KMS-11 (cell line): ENCODE results near the gene ABCB9.

Experiments
- H2AFZ ChIP-seq: fragments of 200-600 bp; sonication (generic); 2 replicates; pipeline ENCODE4 v1.6.1; 2016; ENCODE audit warnings: antibody characterized with exemption, mixed run types, low read depth
- H3K27ac ChIP-seq: fragments of 200-600 bp; sonication (generic); 2 replicates; pipeline ENCODE4 v1.6.1; 2016; ENCODE audit warnings: mild to moderate bottlenecking, mixed run types
- H3K27me3 ChIP-seq: fragments of 200-600 bp; sonication (generic); 2 replicates; pipeline ENCODE4 v1.6.1; 2017; ENCODE audit warnings: mild to moderate bottlenecking, low read depth, mixed run types, moderate library complexity; ENCODE audit not compliant: insufficient read depth
- H3K36me3 ChIP-seq: fragments of 200-600 bp; sonication (generic); 2 replicates; pipeline ENCODE4 v1.6.1; 2017; ENCODE audit warnings: mild to moderate bottlenecking, mixed run types; ENCODE audit not compliant: insufficient read depth
- H3K4me1 ChIP-seq: fragments of 200-600 bp; sonication (generic); 2 replicates; pipeline ENCODE4 v1.6.1; 2016; ENCODE audit warnings: mild to moderate bottlenecking, low read depth, mixed run types; ENCODE audit not compliant: poor library complexity, severe bottlenecking
- H3K4me2 ChIP-seq: fragments of 200-600 bp; sonication (generic); 2 replicates; pipeline ENCODE4 v1.7.0; 2016; ENCODE audit warnings: mild to moderate bottlenecking, mixed run types
- H3K4me3 ChIP-seq: fragments of 200-600 bp; sonication (generic); IDR thresholded peaks from 2 replicates; pipeline ENCODE4 v1.6.1; 2017; ENCODE audit warnings: low read depth, low read length, mixed read lengths; ENCODE audit not compliant: insufficient read depth
- H3K79me2 ChIP-seq: fragments of 200-600 bp; sonication (generic); 2 replicates; pipeline ENCODE4 v1.6.1; 2016; ENCODE audit warnings: low read depth, mixed run types; ENCODE audit not compliant: insufficient read depth
- H3K9ac ChIP-seq: fragments of 200-600 bp; sonication (generic); 2 replicates; pipeline ENCODE4 v1.6.1; 2016; ENCODE audit warnings: mild to moderate bottlenecking, mixed run types
- H4K20me1 ChIP-seq: fragments of 200-600 bp; sonication (generic); 2 replicates; pipeline ENCODE4 v1.6.1; 2016; ENCODE audit warnings: mild to moderate bottlenecking, mixed run types; ENCODE audit not compliant: insufficient read depth
- TF ChIP-seq, protein P1 (sequence below): fragments of 200-600 bp; sonication (generic); conservative IDR thresholded peaks from 2 replicates; pipeline ENCODE4 v1.6.1; 2017; ENCODE audit warnings: low read depth, mild to moderate bottlenecking, antibody characterized with exemption, low read length, moderate library complexity, mixed read lengths

ABCB9 gene

DNA sequence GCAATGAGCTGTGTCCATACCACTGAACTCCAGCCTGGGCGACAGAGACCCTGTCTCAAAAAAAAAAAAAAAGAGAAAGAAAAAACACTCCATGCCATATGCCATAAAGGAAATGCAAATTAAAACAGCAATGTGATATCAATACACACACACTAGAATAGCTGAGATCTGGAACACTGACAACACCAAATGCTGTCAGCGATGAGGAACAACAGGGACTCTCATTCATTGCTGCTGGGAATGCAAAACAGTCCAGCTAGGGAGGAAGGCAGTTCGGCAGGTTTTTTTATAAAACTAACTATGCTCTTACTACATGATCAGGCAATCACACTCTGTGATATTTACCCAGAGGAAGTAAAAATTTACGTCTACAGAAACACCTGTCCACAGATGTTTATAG lies 3.4 kb upstream of the ABCB9 start:
- Histone ChIP-seq H3K79me2 (no peaks in the 10 kb centered on the region), H3K4me3 (no peak overlapping the region), H3K4me1 (peaks cover 6% of the 10 kb centered on the region), H4K20me1 (no peaks in the 10 kb centered on the region), H2AFZ (no peak overlapping the region), H3K36me3 (no peaks in the 10 kb centered on the region), H3K4me2 (no peak overlapping the region), H3K27me3 (no peaks in the 10 kb centered on the region), H3K9ac (no peak overlapping the region), H3K27ac (no peak overlapping the region)
- TF ChIP-seq, protein P1, sequence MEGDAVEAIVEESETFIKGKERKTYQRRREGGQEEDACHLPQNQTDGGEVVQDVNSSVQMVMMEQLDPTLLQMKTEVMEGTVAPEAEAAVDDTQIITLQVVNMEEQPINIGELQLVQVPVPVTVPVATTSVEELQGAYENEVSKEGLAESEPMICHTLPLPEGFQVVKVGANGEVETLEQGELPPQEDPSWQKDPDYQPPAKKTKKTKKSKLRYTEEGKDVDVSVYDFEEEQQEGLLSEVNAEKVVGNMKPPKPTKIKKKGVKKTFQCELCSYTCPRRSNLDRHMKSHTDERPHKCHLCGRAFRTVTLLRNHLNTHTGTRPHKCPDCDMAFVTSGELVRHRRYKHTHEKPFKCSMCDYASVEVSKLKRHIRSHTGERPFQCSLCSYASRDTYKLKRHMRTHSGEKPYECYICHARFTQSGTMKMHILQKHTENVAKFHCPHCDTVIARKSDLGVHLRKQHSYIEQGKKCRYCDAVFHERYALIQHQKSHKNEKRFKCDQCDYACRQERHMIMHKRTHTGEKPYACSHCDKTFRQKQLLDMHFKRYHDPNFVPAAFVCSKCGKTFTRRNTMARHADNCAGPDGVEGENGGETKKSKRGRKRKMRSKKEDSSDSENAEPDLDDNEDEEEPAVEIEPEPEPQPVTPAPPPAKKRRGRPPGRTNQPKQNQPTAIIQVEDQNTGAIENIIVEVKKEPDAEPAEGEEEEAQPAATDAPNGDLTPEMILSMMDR: no peak

DNA sequence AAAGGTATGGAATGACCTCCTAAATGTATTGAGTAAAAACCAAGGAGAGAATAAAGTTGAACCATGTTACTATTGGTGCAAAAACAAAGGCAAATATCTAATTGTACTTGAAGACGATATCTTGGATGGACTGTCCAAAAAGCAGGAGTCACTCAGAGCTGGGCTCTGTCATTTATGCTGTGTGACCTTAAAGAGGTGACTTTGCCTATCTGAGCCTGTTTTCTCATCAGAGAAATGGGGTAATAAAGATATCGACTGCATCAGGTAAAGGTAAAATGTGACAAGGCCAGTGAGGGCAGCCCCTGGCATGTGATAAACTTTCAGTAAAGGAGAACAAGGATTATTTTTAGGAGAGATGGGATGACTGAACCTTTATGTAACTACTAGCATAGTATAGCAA lies 1.8 kb upstream of the ABCB9 start:
- no peaks in the 10 kb centered on the region for H3K36me3 ChIP-seq
- no peak overlapping the region for H2AFZ ChIP-seq
- H3K9ac ChIP-seq: no peak overlapping the region
- H3K4me1 ChIP-seq: no peaks in the 10 kb centered on the region
- no peak overlapping the region for H3K4me2 ChIP-seq
- TF ChIP-seq, protein P1: no peak
- no peak overlapping the region for H3K27ac ChIP-seq
- no peaks in the 10 kb centered on the region for H4K20me1 ChIP-seq
- H3K27me3 ChIP-seq: no peaks in the 10 kb centered on the region
- no peaks in the 10 kb centered on the region for H3K79me2 ChIP-seq
- H3K4me3 ChIP-seq: no peak overlapping the region

DNA sequence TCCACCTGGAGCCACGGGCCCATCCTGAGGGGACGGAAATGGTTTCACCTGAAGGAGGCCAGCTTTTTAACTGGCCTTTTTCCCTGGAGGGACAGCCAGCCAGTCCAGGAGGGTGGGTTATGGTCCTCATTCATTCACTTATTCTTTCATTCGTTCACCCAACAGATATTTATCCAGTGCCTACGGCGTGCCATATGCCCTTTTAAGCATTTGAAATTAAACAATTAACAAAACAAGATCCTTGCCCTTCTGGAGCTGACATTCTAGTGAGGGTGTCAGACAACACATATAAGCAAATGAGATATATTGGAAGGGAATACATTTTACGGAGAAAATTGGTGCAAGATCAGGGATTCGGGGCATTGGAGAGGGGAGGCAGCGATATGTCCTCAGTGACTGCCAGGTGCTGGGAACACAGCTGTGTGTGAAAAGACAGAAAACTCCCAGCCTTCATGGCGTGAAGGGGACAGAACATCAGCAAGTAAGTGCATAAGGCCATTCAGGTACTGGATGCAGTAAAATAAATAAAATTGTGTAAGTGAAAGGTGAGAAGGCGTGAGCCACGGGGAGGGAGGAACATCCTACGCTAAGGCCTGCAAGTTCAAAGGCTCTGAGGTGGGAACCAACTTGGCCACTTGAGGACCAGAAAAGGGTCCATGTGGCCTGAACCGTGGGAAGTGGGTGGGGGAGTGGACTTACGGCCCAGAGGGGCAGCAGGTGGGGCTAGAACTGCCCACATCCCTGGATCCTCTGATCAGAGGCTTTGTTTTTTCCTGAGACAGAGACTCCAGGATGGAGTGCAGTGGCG lies 684 bp upstream of the ABCB9 start:
- Histone ChIP-seq H3K79me2 (no peaks in the 10 kb centered on the region), H4K20me1 (no peaks in the 10 kb centered on the region), H3K4me1 (no peaks in the 10 kb centered on the region), H3K4me2 (no peak overlapping the region; the same call in 1 of the 2 replicates), H3K27me3 (no peaks in the 10 kb centered on the region), H3K27ac (no peak overlapping the region), H3K9ac (no peak overlapping the region), H3K36me3 (no peaks in the 10 kb centered on the region), H2AFZ (no peak overlapping the region), H3K4me3 (no peak overlapping the region)
- TF ChIP-seq, protein P1: no peak

DNA sequence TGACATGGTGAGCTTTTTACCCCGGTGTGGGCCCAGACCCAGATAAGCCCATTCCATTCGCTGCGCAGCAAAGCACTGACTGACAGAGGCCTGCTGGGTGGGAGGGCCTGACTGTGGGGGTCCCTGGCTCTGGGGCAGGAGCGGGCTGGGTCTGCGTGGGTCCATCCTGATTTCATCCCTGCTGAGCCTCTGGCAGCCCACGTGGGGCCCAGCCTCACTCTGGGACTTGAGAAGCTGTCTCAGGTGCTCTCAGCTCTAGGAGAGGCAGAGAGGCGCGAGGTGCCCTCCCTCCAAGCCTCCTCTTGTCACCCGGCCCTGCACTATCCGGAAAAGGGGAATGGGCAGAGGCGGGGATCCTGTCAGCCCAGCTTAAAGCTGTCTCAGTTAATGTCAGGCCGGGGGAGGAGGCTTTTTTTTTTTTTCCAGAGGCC lies 927 bp downstream of the ABCB9 start:
- peak overlapping the region; percentile 68 for H3K4me2 ChIP-seq
- H4K20me1 ChIP-seq: no peaks in the 10 kb centered on the region
- H3K27ac ChIP-seq: no peak overlapping the region
- H3K4me1 ChIP-seq: no peaks in the 10 kb centered on the region
- no peak overlapping the region for H3K9ac ChIP-seq
- H3K36me3 ChIP-seq: no peaks in the 10 kb centered on the region
- H3K4me3 ChIP-seq: no peak overlapping the region
- TF ChIP-seq, protein P1: no peak
- H3K79me2 ChIP-seq: no peaks in the 10 kb centered on the region
- H3K27me3 ChIP-seq: no peaks in the 10 kb centered on the region
- no peak overlapping the region for H2AFZ ChIP-seq
